AG10803 (cell line): ENCODE results near the gene ZNF280D.

Experiments
- DNase-seq: peaks from one replicate; pipeline ENCODE4 v3.0.0; 2010; ENCODE audit warnings: low read depth
- H3K4me3 ChIP-seq: 2 replicates; pipeline ENCODE4 v1.5.1; 2011; ENCODE audit warnings: mild to moderate bottlenecking, low read length, control low read depth
- CTCF ChIP-seq: conservative IDR thresholded peaks from 2 replicates; pipeline ENCODE4 v1.5.1; 2011; ENCODE audit warnings: mild to moderate bottlenecking, low read length, control low read depth, inconsistent platforms

ZNF280D gene

DNA sequence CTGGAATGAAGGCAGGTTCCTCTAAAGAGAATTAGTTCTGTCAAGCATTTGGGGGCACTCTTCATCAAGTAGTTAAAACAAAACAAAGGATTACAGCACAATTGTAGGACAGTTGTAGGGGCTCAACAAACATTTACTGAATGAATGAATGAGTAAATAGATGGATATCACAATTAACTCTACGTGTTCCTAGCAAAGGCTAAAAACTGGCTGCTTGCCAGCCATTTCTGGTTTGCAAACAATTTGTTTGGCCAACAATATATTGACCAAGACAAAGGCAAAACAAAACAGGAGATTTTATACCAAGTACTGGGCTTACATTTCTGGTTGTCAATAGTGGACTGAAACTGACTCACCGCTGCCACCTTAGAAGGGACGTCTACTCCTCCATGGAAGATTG, 116.8 kb downstream of the ZNF280D start:
- no peak overlapping the region for H3K4me3 ChIP-seq
- DNase-seq, result no peak
- TF ChIP-seq CTCF, result no peak

- TF ChIP-seq CTCF, result no peak
- DNase-seq, result no peak
- no peak overlapping the region for H3K4me3 ChIP-seq
These were observed 119.5 kb downstream of the ZNF280D start for GRCh38 chr15:56613811-56614210.

DNA sequence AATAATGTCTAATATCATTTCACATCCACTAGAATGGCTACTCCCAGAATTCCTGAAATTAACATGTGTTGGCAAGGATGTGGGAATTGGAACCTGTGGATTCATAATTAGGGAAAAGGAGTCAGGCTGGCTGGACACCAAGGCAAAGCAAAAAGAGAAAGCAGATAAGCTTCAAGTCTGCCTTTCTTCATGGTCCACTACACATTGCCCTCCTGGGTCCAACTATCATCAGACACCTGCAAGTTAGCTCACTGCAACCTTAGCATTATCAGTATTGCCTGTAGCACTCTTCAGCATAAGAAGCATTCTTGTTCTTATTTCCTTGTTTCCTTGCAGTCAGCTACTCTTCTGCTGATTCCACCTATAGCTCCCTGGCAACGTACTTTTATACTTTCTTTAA, 124.3 kb downstream of the ZNF280D start:
- TF ChIP-seq CTCF, result no peak
- no peak for DNase-seq
- H3K4me3 ChIP-seq, result no peak overlapping the region

DNA sequence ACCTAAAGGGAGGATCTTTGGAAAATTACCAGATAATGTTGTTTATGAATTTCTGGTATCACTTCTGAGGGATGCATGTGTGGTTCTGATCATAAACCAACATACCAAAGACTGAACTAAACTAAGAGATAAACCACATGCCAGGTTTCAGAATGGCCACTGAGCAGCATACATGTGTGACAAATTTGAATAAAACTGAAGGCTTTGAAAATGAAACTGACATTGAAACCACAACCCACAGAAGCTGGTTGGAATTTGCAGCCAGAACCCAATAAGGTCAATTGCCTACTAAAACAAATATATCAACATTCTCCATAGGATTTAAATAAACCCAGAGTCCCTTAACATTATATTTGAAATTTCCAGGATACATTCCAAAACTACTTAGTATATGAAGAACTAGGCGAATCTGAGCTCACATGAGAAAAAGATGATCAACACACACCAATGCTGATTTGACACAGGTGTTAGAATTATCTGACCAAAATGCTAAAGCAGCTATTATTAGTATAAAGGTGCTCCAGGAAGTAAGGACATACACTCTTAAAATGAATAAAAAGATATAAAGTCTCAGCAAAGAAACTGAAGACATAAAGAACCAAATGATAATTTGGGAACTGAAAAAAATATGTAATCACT, 125.0 kb downstream of the ZNF280D start:
- H3K4me3 ChIP-seq, result no peak overlapping the region
- DNase-seq, result peak; percentile 21
- no peak for TF ChIP-seq CTCF

DNA sequence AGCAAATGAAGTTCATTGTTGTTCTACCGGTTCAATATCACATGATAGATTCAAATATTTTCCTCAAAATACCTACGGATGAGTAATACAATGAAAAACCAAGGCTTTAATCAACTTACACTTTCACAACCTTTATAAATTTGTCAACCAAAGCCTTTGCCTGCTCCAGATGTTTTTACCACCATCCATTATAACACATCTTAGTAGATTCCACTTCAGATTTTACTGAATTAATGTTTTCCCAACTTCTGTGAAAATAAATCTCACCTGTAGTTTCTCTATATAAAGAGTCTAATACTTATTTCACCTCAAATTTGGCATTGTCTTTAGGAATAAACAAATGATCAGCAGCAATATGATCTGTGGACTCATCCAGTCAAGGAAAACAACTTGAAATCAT, 131.1 kb downstream of the ZNF280D start:
- TF ChIP-seq CTCF, result no peak
- no peak for DNase-seq
- H3K4me3 ChIP-seq, result no peak overlapping the region

DNA sequence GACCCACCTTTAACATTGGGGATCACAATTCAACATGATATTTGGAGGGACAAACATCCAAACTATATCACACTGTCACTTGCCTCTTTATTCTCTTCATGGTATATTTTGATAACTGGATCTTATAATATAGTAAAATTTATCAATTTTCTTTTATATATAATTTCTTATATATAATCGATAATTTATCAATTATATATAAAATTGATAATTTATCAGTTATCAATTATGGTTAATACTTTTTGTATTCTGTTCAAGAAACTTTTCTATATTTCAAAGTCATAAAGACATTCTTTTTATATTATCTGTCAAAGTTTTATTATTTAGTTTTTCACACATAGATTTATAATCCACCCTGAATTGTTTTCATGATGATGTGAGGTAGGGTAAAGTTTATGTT, 132.9 kb downstream of the ZNF280D start:
- no peak for TF ChIP-seq CTCF
- no peak overlapping the region for H3K4me3 ChIP-seq
- no peak for DNase-seq

GRCh38 chr15:56598991-56599390, 134.3 kb downstream of the ZNF280D start:
- DNase-seq, result peak; percentile 20
- TF ChIP-seq CTCF, result no peak
- no peak overlapping the region for H3K4me3 ChIP-seq
